ENCODE results near the gene DTL.

The DTL gene

DNA sequence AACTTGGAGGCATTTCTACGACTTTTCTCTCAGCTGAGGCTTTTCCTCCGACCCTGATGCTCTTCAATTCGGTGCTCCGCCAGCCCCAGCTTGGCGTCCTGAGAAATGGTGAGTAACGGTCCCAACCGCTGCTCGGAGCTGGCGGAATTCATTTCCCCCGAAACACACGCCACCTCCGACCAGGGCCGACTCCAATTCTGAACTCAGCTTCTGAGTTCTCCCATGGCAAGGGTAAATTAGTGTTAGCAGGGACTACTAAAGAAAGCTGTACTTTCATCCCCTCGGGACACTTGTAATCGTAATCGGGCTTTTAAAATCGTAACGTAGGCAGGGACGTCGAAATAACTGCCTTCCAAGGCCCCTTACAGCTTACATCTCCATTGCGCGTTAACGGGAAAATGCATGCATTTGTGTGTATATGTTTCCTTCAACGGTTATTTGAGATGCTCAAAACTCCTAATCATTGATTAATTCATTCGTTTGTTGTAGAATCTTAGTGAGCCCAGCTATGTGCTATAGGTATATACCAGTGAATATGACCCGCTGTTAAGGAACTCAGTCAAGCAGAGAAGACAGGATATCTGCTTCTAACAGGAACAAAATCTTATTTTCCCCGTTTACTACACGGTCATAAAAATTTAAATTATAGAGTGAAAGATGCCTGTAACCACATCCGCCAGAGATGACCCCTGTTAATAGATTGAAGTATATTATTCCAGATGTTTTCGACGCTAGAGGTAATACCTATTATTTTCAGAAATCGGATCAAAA, 472 bp downstream of the DTL start:
- DNase-seq, result no peak

DNA sequence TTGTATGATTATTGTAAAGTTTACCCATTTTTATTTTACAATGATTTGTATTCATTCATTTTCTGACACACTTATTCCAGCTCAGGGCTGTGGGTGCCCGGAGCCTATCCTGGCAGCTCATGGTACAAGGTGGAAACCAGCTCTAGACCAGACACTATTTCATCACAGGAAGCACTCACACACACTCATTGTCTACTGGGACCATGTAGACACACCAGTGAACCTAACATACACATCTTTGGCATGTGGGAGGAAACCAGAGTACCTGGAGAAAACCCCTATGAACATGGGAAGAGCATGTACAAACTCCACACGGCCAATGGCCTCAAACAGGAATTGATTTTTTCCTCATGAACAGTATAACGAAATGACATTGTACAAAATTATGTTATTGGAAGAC, 2.4 kb downstream of the DTL start:
- no peak for DNase-seq

DNA sequence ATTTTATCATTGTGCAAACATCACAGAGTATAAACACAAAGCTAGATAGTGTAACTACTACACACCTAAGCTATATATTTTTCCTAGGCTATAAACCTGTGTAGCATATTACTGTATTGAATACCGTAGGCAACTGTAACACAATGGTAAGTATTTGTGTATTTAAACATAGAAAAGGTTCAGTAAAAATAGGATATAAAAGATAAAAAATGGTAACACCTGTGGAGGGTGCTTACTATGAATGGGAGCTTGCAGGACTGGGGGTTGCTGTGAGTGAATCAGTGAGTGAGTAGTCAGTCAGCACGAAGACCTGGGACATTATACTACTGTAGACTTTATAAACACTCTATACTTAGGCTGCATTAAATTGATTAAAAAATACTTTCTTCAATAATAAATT, 4.1 kb downstream of the DTL start:
- DNase-seq, result no peak

DNA sequence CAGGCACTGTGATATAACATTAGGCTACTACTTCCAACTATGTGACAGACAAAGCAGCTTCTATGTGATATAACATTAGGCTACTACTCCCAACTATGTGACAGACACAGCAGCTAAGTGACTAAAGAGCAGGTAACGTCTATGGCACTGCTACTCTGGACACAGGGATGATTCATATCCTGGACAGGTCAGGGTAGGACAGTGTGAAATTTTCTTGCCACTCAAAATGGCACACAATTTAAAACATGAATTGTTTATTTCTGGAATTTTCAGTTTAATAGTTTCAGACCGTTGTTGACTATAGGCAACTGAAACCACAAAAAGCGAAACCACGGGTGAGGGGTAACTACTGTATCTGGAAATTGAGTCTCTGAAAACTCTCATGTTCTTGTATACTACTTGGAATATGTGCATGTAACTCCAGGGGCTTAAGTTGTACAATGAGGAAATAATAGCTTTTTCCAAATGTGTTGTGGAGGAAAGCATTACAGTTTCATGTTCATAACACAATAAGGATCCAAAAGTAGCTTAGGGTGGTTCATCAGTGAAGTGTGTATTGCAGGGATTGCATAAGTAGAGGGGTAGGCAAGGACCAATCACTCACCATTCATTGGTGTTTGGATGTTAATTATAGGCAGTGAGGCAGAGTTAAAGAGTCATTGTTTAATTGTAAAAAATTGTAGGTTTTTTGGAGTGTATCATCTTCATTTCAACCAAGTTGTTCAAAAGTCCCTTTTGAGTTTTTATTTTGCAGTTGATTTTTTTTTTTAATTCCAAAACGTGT, 5.3 kb downstream of the DTL start:
- peak; percentile 4 for DNase-seq

DNA sequence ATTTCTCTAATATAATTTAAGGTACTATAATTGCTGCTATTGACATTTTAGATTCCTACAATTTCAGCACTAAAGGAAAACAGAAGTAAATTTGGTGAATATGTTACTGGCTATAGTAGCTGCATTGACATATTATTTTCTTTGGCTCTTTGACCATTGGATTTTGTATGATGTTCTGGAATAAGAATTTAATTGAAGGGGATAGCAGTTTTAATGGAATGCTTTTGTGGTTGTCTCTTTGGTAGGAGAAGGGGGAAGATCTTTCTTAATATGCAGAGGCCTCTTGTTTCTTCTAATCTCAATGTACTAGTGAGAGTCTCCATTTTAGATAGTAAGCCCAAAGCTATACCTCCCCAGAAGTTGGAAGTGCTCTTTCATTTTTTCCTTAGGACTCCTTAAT, 6.9 kb downstream of the DTL start:
- no peak for DNase-seq

DNA sequence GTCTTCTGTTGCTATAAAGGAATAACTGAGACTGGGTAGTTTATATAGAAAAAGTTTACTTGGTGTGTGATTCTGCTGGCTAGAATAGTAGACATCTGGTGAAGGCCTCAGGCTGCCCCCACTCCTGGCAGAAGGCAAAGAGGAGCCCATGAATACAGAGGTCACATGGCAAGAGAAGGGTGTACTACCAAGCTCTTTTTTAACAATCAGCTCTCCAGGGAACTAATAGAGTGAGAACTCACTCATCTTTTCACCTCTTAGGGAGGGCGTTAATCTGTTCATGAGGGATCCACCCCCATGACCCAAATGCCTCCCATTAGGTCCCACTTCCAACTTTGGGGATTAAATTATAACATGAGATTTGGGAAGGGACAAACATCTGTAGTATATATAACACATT, 9.3 kb downstream of the DTL start:
- DNase-seq, result no peak

DNA sequence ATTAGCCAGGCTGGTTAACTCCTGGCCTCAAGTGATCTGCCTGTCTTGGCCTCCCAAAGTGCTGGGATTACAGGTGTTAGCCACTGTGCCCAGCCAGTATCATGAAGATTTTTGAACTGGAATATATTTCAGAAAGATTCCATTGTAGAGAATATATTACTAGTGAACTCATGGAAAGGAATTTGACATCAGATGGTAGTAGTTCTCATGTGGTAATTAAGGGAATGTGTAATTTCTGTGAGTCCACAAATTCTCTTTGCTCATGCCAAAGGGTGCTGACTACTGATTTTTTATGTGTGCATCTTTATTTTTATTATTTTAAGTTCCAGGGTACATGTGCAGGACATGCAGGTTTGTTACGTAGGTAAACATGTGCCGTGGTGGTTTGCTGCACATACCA, 10.4 kb downstream of the DTL start:
- no peak for DNase-seq

DNA sequence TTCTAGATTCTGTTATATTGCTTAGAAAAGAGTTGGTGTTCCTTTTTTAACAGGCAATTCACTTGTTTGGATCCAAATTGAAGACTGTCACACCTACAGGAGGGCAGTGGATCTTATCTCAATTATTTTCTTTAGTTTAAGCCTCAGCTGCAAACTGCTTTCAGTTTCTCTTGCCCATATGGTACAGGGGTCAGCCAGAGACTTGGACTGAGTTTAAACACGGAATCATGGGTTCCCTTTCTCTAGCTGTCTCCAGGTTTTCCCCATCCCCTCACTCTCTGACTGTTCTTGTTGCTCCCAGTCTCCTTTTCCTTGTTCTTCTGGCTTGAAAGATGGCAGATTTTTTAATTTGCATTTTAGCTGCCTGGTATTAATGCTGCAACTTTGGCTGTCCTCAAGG, 18.4 kb downstream of the DTL start:
- no peak for DNase-seq

DNA sequence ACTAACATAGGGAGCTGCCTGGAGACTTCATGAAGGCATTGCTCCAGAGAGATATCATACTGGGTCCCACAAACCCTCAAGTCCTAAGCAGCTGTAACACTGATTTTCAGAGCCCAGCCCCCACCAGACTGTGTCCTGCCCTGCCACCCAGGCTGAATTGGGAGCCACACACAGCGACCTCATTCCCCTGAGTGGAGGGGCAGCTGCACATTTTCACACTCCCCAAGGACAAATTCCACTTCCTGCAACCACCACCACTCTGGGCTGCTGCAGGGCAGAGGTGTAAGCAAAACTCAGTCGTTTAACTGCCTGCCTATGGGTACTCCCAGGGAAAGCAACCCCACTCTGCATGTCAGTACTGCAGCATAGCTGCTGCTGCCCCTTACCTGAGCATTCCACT, 19.8 kb downstream of the DTL start:
- no peak for DNase-seq

DNA sequence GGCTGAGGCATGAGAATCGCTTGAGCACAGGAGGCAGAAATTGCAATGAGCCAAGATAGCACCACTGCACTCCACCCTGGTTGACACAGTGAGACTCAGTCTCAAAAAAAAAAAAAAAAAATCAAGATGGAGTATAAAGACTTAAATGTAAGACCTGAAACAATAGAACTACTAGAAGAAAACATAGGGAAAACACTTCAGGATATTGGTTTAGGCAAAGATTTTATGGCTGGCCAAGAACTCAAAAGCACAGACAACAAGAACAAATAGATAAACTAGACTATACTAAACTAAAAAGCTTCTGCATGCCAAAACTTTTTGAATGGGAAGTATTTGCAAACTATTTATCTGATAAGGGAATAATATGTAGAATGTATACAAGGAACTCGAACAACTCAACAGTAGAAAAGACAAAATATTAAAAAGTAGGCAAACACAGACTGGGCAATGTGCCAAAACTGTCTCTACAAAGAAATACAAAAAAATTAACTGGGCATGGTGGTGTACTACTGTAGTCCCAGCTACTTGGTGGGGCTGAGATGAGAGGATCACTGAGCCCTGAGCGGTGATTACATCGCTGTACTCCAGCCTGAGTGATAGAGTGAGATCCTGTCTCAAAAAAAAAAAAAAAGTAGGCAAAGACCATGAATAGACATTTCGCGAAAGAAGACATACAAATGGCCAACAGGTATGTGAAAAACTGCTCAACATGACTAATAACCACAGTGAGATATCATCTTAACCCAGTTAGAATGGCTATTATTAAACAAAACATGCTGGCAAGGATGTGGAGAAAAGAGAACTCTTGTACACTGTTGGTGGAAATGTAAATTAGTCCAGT, 25.3 kb downstream of the DTL start:
- no peak for DNase-seq

DNA sequence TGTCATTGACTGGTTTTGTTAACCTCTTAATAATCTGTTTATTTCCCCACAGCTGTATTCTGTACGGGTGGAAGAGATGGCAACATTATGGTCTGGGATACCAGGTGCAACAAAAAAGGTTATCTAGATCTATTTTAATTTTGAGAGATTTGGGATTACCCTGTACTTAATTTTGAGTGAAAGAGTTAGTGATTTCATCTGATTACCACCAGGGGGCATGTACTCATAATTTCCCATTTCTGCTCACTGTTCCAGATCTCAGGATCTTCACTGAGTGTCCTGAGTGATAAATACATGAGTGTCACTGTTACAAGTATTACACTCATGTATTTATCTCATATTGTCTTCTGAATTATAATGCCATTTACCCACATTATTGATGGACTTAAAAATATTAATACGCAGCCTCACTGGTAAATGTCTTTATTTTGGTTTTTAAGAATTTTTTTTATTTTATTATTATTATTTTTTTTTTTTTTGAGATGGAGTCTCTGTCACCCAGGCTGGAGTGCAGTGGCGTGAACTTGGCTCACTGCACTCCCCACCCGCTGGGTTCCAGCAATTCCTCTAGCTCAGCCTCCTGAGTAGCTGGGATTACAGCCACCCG, 27.4 kb downstream of the DTL start:
- no peak for DNase-seq

DNA sequence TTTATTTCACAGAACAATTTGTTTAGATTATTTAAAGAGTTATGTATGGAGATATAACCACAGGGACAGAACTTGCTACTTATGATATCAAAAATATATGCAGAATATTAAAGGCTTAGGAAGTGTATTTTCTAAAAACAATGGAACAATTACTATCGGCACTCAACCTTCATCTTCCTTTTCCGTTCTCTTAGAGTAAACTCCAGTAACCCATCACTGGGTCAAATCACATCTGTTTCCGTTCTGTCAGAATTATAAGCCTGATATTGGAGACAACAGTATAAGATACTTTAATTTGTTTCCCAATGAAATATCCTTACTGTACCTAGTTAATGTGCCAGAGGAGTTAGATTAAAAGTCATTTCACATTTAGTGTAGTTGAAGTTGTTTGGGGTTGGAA, 32.2 kb downstream of the DTL start:
- no peak for DNase-seq

DNA sequence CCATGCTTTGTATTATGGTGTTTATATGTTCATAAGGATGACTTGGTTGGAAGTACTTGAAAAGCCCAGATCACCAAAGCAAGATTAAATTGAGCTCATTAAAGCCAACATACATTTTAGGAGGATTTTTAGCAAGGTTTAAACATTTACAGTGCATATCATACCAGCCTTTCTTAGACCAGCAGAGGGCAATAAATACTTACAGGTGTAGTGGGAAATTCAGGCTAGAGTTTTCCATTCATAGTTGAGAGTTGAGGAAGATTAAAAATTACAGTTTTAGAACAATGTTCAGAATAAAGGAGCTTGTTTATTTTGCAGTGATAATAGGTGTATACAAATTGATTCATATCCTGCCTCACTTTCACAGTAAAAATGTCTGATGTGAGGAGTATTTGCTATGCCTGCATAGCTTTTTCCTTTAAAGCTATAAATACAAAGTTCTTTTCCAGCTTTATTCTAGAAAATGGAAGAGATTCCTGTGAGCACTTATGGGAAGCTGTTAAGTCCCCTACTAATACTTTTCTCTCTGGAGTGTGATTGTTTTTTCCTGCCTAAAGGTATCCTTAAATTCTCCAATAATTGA, 35.3 kb downstream of the DTL start:
- no peak for DNase-seq

DNA sequence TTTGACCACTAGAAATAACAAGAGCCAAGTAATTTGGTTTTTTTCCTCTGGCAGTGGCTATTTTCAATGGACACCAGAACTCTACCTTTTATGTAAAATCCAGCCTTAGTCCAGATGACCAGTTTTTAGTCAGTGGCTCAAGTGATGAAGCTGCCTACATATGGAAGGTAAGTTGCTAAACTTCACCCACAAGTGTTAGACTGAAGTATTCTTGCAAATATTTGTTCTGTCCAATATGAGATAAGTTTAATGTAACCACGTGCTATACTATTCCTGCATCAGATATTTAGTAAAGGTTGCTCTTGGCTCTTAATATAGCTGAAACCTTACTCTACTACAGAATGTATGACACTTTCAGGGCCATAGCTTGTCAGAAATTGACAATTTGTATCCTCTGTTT, 36.5 kb downstream of the DTL start:
- DNase-seq, result no peak

DNA sequence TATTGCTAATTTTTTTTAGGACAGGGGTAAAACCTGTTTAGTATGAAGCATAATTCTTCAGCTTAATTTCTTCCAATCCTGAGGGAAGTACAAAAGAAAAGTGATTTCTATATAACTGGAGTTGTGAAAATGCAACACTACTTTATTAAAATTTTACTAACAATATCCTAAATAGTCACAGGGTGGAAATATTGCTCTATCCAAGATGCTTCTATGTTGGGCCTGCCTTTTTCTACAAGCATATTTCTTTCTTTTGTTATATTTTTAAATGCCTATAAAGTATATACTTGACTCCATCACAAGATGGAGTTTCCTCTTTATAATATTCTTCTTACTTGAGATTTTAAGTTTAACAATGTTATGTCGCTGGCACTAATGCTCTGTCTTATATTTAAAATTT, 37.9 kb downstream of the DTL start:
- no peak for DNase-seq

DNA sequence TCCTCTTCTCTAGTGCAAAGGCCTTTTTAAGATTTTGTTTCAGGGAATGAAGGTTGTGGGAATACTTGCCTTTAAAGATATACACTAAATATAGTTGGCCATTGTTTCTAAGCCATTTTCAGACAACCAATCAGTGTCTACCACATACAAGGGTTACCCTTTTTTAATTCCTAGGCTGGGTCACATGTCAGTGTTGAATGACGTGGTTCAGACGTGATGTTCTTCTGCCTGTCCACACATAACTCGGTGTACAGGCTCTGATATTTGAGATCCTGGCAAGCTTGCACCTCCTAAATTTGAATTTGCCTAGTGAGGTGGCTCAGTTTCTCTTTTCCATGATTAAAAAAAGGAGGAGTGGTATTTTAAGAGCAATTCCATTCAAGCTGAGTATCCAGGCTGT, 38.8 kb downstream of the DTL start:
- no peak for DNase-seq

DNA sequence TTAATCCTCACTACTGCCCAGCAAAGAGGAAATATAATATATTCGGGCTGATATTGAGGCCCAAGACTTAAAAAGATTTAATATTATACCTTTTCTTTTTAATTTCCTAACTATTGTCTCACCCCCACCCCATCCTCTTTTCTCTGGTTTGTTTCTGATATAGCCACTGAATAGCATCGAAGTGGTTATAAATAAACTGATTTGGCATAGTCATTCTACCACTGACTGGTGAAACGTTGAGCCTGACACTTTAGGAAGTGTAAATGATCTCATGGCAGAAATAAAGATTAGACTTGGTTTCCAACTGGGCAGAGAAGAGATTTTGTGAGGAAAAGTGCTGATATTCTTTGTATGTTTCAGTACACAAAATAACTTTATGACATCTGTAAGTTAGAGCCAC, 39.3 kb downstream of the DTL start:
- no peak for DNase-seq

DNA sequence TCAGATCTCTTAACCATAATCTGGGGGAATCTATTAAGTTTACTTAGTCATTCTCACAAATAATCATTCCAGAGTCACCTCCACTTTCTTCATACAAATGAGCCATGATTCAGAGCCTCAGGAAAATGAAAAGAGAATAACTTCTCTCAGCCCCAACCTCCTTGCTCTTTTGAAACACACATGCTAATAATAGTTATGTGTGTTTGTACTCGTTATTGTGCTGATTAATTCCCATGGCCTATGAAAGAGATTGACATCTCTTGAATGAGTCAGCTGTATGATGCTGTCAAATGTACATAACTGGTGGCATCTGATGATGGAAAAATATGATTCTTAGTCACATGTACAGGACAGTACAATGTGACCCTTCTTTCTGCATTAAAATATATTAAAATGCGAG, 41.5 kb downstream of the DTL start:
- no peak for DNase-seq

DNA sequence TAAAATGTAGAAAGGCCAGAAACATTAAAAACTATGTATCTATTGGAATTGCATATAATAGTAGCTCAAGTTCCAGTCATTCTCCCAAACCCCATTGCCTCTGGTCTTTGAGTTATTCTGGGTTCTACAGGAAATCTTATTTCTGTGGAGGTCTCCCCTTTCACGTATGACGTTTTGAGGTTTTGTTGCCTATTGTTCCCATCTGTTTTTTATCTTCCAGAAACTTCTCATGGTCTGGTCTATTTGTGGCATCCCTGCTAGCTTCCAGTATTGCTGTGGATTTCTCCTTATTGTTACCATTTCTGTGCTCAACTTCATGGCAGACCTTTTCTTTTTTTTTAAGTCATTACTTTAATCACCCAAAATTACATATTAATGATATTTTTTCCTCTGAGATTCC, 43.3 kb downstream of the DTL start:
- DNase-seq, result no peak

DNA sequence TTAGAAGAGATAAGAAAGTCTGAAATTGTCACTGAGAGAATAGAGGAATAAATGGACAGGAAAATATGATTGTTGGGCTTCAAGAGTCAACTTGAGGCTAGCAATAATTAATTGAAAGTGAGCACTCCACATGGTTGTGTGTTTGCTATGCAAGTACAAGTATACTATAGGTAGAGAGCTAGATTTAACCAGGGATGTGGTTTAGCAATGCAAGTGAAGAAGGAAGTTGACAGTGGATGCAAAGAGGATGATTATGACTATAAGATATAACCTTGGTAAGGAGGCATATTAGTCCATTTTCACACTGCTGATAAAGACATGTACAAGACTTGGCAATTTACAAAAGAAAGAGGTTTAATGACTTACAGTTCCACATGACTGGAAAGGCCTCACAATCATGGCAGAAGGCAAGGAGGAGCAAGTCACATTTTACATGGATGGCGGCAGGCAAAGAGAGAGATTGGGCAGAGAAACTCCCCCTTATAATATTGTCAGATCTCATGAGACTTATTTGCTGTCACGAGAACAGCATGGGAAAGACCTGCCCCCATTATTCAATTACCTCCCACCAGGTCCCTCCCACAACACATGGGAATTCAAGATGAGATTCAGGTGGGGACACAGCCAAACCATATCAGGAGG, 47.3 kb downstream of the DTL start:
- DNase-seq, result no peak

DNA sequence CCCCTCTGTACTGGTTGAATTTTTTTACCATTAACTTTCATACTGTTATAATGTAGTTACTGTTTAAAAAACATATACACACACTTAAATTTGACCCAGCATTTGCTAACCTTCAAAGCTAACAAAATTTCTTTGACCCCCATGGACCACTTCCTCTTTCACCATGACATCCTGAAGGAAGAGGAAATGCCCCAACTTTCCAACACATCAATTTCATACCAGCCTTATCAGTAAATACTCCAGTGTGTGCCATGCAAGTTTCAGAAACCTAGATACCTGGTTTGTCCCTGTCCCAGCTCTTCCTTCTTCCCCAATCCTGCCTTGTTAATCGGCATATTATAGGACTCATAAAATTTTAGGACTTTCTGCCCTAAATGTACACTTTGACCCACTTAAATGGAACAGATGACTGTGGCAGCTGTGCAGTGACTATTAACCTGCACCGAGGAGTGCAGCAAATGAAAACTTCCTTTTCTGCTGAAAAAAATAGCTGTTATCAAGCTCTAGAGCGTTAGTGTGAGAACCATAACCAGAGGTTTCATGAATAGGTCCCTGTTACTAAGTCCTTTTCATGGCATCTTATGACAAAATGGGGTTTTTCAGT, 54.1 kb downstream of the DTL start:
- no peak for DNase-seq
